GM12864 (cell line): ENCODE data around the gene SCYGR8.
A peak's percentile ranks its signal among the peaks of the same experiment; 100 is the strongest.

ENCODE experiments used
- DNase-seq: peaks from one replicate; pipeline ENCODE4 v3.0.0-alpha.2; 2011; ENCODE audit warnings: low read depth
- H3K4me3 ChIP-seq: 2 replicates; pipeline ENCODE4 v1.5.1; 2011; ENCODE audit warnings: mild to moderate bottlenecking, low read depth, low read length, control low read depth
- CTCF ChIP-seq: IDR thresholded peaks from 2 replicates; pipeline ENCODE4 v1.5.1; 2011; ENCODE audit warnings: low read depth, mild to moderate bottlenecking, moderate library complexity, low read length, control low read depth, inconsistent platforms; ENCODE audit errors: missing control alignments

The SCYGR8 gene

GRCh38 chr2:227774011-227774624, 28.4 kb downstream of the SCYGR8 start:
- no peak for DNase-seq
- TF ChIP-seq CTCF, result peak; percentile 41
- no peak overlapping the region for H3K4me3 ChIP-seq

DNA sequence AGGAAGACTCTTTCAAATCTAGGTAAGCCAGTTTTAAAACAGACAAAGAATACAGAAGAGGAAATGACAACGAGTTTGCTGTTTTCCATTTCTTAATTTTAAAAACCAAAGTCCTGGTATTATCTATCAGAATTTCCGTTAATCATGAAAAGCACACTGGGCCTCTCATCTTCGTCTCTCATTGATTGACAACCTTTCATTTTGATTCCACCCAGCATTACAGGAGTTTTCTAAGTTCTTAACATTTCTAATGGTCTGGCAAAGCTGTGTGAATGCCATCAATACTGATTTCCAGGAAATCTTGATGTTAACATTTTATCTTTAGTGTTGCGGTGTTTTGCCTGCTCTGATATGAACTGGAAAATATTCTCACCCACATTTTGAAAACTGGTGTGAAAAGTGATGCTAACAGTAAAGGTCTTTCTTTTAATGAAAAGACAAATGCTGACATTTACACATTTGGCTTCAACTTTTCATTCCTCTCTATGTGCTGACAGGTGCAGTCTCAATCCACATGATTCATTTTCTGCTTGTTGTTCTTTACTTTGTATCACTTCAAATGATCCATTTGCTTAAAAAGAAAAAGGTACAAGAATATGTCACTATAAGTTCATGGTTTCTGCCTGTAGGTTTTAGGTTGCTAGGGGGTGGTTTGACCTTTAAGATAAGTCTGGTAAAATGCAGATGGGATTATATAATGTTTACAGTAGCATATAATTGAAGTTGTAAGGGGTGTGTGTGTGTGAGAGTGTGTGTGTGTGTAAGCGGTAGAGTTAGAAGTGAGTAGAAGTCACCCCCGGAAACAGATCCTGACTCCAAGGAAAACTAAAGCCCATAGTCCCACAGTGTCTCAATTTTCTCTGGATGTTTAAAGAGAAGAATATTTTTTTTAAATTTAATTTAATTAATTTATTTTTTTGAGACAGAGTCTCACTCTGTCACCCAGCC, 29.5 kb downstream of the SCYGR8 start:
- DNase-seq, result no peak
- no peak overlapping the region for H3K4me3 ChIP-seq
- TF ChIP-seq CTCF, result no peak

DNA sequence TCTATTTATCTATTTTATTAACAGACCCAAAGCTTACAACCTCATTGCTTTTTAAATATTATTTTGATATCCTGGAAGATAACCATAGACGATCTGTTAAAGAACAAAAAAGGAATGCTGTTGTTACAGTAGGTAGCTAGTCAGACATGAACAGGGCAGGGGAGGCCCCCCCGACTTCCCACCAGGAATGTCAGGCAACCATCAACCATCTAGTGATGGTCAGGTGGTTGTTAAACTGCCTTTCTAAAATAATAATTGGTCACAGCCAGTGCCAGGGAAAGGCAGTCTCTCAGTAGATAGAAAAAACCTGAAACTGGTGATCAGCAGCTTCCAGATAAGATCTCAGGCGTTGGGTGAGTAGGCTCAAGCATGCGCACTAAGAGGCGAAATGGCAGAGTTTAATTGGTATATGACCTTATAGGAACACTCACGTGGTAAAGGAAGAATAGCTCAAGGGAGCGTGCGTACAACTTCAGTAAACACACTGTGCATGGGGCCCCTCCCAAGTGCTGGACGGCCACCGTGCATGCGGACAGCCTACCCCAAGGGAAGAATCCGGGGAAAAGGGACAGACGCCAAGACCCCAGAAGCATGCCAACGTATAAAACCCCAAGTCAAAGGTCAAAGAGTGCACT, 35.4 kb downstream of the SCYGR8 start:
- no peak overlapping the region for H3K4me3 ChIP-seq
- TF ChIP-seq CTCF, result no peak
- no peak for DNase-seq

DNA sequence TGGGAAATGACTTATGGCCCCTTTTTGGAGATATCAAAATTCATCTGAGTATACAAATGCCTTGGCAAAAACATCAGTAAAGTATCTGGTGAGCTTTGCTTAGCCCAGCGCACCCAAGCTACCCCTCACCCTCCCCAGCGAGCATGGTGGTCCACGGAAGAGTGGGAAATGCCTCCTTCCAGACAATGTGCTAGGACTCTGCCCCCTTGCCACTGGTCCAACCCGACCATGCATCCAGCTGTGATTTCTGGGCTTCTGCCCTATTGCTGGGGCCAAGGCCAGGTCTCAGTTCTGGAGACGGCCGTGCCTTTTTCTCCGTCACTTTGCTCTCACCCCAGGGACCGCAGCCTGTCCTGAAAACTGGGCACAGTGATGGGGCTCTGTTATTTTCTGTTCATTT, 36.1 kb downstream of the SCYGR8 start:
- no peak for TF ChIP-seq CTCF
- no peak for DNase-seq
- H3K4me3 ChIP-seq, result no peak overlapping the region

DNA sequence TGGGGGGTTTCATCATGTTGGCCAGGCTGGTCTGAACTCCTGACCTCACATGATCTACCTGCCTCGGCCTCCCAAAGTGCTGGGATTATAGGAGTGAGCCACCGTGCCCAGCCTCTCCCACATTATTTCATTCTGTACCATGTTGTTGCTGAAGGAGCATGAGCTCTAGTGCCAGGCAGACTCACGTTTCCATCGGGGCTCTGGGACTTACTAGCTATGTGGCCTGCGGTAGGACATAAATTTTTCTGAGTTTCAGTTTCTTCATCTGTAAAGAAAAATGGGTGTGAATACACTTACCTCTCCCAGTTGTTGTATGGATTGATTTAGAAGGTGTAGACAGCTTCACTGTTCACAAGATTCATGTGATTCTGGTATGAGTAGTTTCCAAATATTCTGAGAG, 37.1 kb downstream of the SCYGR8 start:
- TF ChIP-seq CTCF, result no peak
- no peak for DNase-seq
- no peak overlapping the region for H3K4me3 ChIP-seq

- DNase-seq, result peak; percentile 79
- H3K4me3 ChIP-seq, result peak overlapping the region; percentile 34
- no peak for TF ChIP-seq CTCF
These were observed 37.9 kb downstream of the SCYGR8 start for GRCh38 chr2:227783404-227784138.
